ENCODE measurements around the gene ACTRT2. TPM values are rescaled to one million over a fixed set of nuclear protein-coding genes. Genes with fewer than 3 reads are reported as not detected.

Gene ACTRT2
- total and polyA plus RNA-seq, 2 donors (not counting 3 experiments of a cell fraction or from before 2014, with no cell fraction given), result not detected

DNA sequence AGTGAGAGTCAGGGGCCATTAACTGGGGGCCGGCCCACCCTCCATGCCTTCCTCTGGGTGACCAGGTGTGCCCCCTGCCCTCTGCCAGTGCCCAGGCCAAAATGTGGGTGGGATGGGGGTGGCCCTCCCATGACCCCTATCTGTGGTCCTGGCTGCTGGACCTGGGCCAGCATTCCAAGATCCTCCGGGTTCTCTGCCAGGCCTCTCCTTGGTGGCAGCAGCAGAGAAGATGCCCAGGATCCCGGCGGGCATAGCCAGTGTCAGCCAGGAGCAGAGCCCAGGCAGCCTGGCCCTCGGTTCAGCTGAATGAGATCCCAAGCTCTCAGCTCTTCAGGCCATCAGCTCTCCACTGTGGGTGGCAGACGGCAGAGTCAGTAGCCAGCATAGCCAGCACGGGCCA is 31.3 kb upstream of the ACTRT2 start:
- ChIA-PET CTCF (no interaction called here), POLR2A (no interaction called here)
- Histone ChIP-seq H3K9me1 (replicated peaks; ENCODE audit: control insufficient read depth, extremely low read depth, insufficient read depth, low read length) (no peaks in the 10 kb centered on the region), H3K9me3 (replicated peaks; ENCODE audit: control insufficient read depth, insufficient read depth, low read length) (peaks cover 9% of the 10 kb centered on the region), H3K27ac (ENCODE audit: insufficient read depth, low read depth, low read length) (no peak overlapping the region), H3K4me3 (replicated peaks in 1 of 3; ENCODE audit: insufficient read depth in 1 of 3, low read depth in 1 of 3, low read length in 3 of 3) (no peak overlapping the region), H2AFZ (ENCODE audit: low read depth, low read length) (no peak overlapping the region), H4K20me1 (replicated peaks; ENCODE audit: control insufficient read depth, extremely low read depth, insufficient read depth, low read length) (no peaks in the 10 kb centered on the region), H3K79me2 (ENCODE audit: control insufficient read depth, insufficient read depth, low read length) (no peaks in the 10 kb centered on the region), H3K27me3 (ENCODE audit: control insufficient read depth in 2 of 2, insufficient read depth in 2 of 2, low read length in 2 of 2) (no peaks in the 10 kb centered on the region), H3K4me2 (ENCODE audit: insufficient read depth, low read length) (no peak overlapping the region), H3K4me1 (ENCODE audit: control insufficient read depth, extremely low read depth, insufficient read depth, low read length) (no peaks in the 10 kb centered on the region), H3K9ac (replicated peaks; ENCODE audit: extremely low read depth, insufficient read depth, low read length) (no peak overlapping the region), H3K36me3 (ENCODE audit: control insufficient read depth in 2 of 2, extremely low read depth in 1 of 2, insufficient read depth in 2 of 2, low read length in 2 of 2) (no peaks in the 10 kb centered on the region)
- dilution Hi-C loops (cut with MboI; ENCODE audit: extremely low pct_ligation_motif_present, low sequenced_read_pairs), result no loop called here
- TF ChIP-seq MYC (IDR thresholded peaks at IDR 0.05; ENCODE audit: low read depth, low read length), result no peak
- no peak for TF ChIP-seq JUN (IDR thresholded peaks at IDR 0.05; ENCODE audit: borderline replicate concordance, insufficient read depth, insufficient read length, low read depth)
- no peak for TF ChIP-seq GATA2 (IDR thresholded peaks at IDR 0.05; ENCODE audit: insufficient read depth, insufficient read length, low read depth, low read length)
- TF ChIP-seq, protein P1, sequence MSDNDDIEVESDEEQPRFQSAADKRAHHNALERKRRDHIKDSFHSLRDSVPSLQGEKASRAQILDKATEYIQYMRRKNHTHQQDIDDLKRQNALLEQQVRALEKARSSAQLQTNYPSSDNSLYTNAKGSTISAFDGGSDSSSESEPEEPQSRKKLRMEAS (IDR thresholded peaks at IDR 0.05; ENCODE audit: insufficient read depth, insufficient read length), result no peak
- no peak for TF ChIP-seq EZH2 (IDR thresholded peaks at IDR 0.05; ENCODE audit: borderline replicate concordance, low read depth, low read length, severe bottlenecking)
- TF ChIP-seq FOS (IDR thresholded peaks at IDR 0.05; ENCODE audit: borderline replicate concordance, insufficient read depth, low read length), result no peak
- no peak for TF ChIP-seq POLR2A (IDR thresholded peaks at IDR 0.05; ENCODE audit: low read depth, low read length)
- TF ChIP-seq, protein P2, sequence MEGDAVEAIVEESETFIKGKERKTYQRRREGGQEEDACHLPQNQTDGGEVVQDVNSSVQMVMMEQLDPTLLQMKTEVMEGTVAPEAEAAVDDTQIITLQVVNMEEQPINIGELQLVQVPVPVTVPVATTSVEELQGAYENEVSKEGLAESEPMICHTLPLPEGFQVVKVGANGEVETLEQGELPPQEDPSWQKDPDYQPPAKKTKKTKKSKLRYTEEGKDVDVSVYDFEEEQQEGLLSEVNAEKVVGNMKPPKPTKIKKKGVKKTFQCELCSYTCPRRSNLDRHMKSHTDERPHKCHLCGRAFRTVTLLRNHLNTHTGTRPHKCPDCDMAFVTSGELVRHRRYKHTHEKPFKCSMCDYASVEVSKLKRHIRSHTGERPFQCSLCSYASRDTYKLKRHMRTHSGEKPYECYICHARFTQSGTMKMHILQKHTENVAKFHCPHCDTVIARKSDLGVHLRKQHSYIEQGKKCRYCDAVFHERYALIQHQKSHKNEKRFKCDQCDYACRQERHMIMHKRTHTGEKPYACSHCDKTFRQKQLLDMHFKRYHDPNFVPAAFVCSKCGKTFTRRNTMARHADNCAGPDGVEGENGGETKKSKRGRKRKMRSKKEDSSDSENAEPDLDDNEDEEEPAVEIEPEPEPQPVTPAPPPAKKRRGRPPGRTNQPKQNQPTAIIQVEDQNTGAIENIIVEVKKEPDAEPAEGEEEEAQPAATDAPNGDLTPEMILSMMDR (IDR thresholded peaks at IDR 0.05; ENCODE audit: extremely low read depth in 1 of 2, insufficient read depth in 1 of 2, low read depth in 1 of 2, low read length in 2 of 2), result no peak
- TF ChIP-seq POLR2AphosphoS5 (IDR thresholded peaks at IDR 0.05; ENCODE audit: insufficient read depth, low read depth, low read length), result no peak
- BruUV-seq (replicated peaks), result no TSS peak
- intact Hi-C loops (cut with micrococcal nuclease), result no loop called here
- FAIRE-seq (no peak), DNase-seq (ENCODE audit: low read depth, low spot score) (no peak)

Data from endothelial cell of umbilical vein (primary cell).